C4-2B (cell line): ENCODE measurements around the gene CERS5.

Experiments
- H3K27ac ChIP-seq: fragments of 450-650 bp; 2 replicates; pipeline ENCODE4 v1.5.1; 2017
- ZFX ChIP-seq: fragments of 450-650 bp; IDR thresholded peaks from 2 replicates; pipeline ENCODE4 v1.6.1; 2017
- TF ChIP-seq, protein P1 (sequence below): fragments of 450-650 bp; conservative IDR thresholded peaks from 2 replicates; pipeline ENCODE4 v1.5.1; 2017; ENCODE audit warnings: mild to moderate bottlenecking

Gene CERS5

DNA sequence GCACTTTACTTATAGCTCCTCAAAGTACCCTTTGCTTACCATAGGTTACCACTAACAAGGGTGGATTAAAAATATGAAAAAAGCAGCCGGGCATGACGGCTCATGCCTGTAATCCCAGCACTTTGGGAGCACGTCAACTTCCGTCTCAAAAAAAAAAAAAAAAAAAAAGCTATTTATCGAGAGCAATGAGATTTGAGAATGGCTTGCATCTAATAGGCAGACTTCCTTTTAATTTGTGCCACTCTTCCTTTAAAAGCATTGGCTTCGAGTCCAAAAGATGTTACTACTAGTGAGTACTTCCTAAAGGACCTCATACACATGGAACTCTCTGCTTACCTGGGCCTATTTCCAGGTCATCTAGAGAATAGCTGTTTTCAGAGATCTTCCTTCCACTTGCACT is 38.5 kb upstream of the CERS5 start:
- H3K27ac ChIP-seq = no peak overlapping the region
- TF ChIP-seq, protein P1, sequence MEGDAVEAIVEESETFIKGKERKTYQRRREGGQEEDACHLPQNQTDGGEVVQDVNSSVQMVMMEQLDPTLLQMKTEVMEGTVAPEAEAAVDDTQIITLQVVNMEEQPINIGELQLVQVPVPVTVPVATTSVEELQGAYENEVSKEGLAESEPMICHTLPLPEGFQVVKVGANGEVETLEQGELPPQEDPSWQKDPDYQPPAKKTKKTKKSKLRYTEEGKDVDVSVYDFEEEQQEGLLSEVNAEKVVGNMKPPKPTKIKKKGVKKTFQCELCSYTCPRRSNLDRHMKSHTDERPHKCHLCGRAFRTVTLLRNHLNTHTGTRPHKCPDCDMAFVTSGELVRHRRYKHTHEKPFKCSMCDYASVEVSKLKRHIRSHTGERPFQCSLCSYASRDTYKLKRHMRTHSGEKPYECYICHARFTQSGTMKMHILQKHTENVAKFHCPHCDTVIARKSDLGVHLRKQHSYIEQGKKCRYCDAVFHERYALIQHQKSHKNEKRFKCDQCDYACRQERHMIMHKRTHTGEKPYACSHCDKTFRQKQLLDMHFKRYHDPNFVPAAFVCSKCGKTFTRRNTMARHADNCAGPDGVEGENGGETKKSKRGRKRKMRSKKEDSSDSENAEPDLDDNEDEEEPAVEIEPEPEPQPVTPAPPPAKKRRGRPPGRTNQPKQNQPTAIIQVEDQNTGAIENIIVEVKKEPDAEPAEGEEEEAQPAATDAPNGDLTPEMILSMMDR = no peak
- no peak for TF ChIP-seq ZFX

DNA sequence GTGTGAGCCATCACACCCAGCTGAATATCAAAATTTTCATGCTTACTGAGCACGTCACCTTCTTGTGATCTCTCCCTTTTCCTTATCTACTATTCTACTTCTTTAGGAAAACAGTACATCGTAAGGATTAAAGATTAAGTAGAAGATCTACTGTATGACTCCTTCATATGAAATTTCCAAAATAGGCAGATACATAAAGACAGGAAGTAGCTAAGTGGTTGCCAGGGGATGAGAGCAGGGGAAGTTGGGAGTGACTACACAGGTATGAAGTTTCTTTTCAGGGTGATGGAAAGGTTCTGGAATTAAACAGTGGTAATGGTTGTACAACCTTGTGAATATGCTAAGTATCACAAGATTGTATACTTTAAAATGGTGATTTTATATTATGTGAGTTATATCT is 36.5 kb upstream of the CERS5 start:
- no peak for TF ChIP-seq ZFX
- TF ChIP-seq, protein P1 = no peak
- H3K27ac ChIP-seq = peak overlapping the region; percentile 67

DNA sequence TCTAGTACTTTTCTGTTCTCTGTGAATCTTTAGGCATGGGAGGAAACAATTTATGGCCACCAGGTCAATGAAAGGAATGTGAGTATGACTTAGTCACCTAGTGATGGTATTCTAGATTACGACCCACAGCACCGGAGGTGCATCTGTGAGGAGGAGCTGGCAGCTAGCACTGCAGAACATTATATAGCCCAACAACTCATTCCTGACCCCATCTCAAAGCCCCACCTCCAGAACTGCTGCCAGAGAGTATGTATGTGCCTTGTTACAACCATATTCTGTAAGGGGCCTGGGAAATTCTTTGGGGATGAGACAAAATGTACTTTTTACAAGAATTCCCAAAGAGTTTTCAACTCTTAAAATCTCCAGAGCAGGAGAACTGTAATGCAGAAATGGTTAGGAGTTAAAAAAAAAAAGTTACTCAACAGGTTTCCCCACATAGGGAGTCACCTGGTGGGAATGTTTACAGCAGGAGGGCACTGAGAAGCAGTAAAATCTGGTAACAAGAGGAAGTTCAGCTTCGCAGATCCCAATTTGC is 34.9 kb upstream of the CERS5 start:
- TF ChIP-seq, protein P1 = no peak
- no peak for TF ChIP-seq ZFX
- peak overlapping the region; percentile 67 for H3K27ac ChIP-seq

DNA sequence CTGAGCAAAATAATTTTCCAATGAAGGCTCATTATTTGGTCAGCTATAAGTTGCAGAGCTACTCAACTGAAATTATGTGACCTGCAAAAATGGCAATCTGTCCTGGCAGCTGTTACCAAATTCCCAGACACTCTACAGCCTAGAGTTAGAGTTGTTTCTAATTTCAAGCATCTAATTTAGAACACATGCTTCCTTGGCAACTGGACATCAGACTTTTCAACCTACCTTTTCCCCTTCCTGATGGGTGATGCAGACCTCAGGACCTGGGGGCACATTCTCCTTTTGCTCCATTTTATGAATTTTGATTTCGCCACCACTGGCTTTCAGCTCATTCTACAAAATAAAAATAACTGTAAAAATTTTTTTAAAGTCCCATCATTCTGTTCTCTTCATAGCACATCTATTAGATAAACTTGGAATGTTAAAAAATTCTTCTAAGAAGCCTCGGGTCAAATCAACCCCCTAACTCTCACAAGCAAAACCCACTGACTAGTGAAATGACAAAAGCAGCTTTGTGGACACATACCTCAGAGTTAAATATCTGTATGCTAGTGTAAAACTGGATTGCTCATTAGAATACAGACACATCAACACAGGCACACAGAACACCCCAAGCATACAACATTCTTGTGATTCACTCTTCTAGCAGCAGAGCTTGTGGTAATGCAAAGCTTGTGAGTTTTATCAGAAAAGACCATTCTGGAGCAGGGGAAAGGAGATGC is 33.5 kb upstream of the CERS5 start:
- H3K27ac ChIP-seq = no peak overlapping the region
- TF ChIP-seq, protein P1 = no peak
- TF ChIP-seq ZFX = no peak

DNA sequence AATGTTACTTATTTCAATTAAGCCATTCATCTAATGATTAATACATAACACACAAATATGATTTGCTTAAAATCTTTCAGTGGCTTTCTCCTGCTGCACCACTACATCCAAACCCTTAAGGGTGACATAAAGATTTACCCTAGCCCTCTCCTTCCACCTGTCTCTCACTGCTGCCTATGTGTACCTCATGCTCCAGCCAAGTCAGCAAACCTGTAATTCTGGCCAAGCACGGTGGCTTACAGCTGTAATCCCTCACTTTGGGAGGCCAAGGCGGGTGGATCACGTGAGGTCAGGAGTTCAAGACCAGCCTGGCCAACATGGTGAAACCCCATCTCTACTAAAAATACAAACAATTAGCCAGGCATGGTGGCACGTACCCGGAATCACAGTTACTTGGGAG is 31.7 kb upstream of the CERS5 start:
- TF ChIP-seq ZFX = no peak
- TF ChIP-seq, protein P1 = no peak
- no peak overlapping the region for H3K27ac ChIP-seq

DNA sequence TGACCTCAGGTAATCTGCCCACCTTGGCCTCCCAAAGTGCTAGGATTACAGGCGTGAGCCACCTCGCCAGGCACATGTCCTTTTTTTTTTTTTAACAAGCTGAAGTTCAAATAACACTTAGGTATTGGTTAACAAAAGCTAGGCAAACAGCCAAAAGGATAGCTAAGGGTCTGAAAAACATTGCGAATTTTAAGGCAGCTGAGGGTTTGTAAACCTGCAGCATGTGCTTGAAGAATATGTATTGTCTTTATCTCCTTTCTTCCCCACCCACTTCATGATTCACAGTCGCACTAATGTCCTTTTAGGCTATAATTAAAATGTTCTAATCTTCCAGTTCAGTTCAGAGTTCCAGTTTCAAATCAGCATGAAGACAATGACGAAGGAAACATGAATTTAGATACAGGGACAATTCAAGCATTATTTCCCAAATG is 30.1 kb upstream of the CERS5 start:
- TF ChIP-seq, protein P1 = no peak
- no peak for TF ChIP-seq ZFX
- H3K27ac ChIP-seq = peak overlapping the region; percentile 37

DNA sequence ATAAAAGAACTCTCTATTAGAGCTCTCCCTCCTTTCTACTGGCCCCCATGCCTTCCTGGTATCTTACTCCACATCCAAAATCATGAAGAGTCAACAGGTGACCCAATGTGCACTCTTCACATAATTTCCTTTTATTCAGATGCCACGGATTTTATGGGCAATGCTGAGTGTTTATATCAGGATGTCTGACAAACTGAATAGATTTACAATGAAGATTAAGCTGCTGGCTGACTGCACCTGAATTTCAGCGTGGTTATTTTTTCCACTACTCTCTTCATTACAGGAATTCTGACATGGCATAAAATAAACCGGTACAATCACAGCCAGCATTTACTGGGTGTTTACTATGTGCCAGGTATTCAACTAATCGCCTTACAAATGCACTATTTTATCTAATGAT is 29.4 kb upstream of the CERS5 start:
- TF ChIP-seq ZFX = no peak
- TF ChIP-seq, protein P1 = no peak
- no peak overlapping the region for H3K27ac ChIP-seq
